Aorta (tissue), 5 donors: ENCODE data around the gene TGM5. TPM values are rescaled to one million over a fixed set of nuclear protein-coding genes. Genes with fewer than 3 reads are reported as not detected.

Experiments used
- ATAC-seq: fragments of 200-7000 bp; cut with Tn5 transposase; one replicate; pipeline ENCODE4 v1.9.1; 2022; ENCODE audit warnings: moderate library complexity; ENCODE audit not compliant: low FRiP score
- DNase-seq, 2 donors: peaks; one replicate each; pipeline ENCODE4 v3.0.0-alpha.2; 2020
- H3K27ac ChIP-seq, 2 donors: one replicate each; pipeline ENCODE4 v1.5.1; 2013; ENCODE audit warnings: low read length in 2 of 2, mild to moderate bottlenecking in 2 of 2, moderate library complexity in 2 of 2, control low read depth in 1 of 2, inconsistent platforms in 1 of 2, low read depth in 1 of 2
- H3K27me3 ChIP-seq, 2 donors: one replicate each; pipeline ENCODE4 v1.6.1; 2013; ENCODE audit warnings: control low read depth in 1 of 2, low read length in 1 of 2, mild to moderate bottlenecking in 1 of 2, moderate library complexity in 1 of 2; ENCODE audit not compliant: insufficient read depth in 2 of 2, control insufficient read depth in 1 of 2
- H3K36me3 ChIP-seq, 2 donors: one replicate each; pipeline ENCODE4 v1.6.1; 2013; ENCODE audit warnings: control low read depth in 1 of 2, low read length in 1 of 2, mild to moderate bottlenecking in 1 of 2; ENCODE audit not compliant: insufficient read depth in 2 of 2, control insufficient read depth in 1 of 2
- H3K4me1 ChIP-seq, 2 donors: one replicate each; pipeline ENCODE4 v1.6.1; 2013; ENCODE audit warnings: low read length in 2 of 2, control low read depth in 1 of 2, mild to moderate bottlenecking in 1 of 2, moderate library complexity in 1 of 2; ENCODE audit not compliant: insufficient read depth in 2 of 2, control insufficient read depth in 1 of 2
- H3K4me3 ChIP-seq, 2 donors: one replicate each; pipeline ENCODE4 v1.5.1; 2013; ENCODE audit warnings: low read length in 2 of 2, control low read depth in 1 of 2, mild to moderate bottlenecking in 1 of 2
- H3K9me3 ChIP-seq: one replicate; pipeline ENCODE4 v1.6.1; 2013; ENCODE audit warnings: mild to moderate bottlenecking, low read length; ENCODE audit not compliant: control insufficient read depth
- WGBS, 2 donors: extraction: QIAGEN DNeasy Blood & Tissue Kit; methylation state at CpG; one replicate each; pipeline ENCODE4 v1.1.7; 2013; 5-methylcytosine and 5-hydroxymethylcytosine counted together
- intact Hi-C, 2 donors: fragments of 100-400 bp; cut with DNase I; formaldehyde crosslinking; loops; one replicate each; pipeline versions ENCODE4 v1.14.2 to v1.15.0; 2022
- polyA plus RNA-seq, 2 donors: library from polyadenylated mRNA; stranded (reverse); fragments of 200-250 nt; gene quantifications; one replicate each; pipeline ENCODE4 v1.2.3, GENCODE V29; 2013
- total RNA-seq, 2 donors: library from RNA; stranded (reverse); fragmentation: NEBNext Ultra II Directional; extraction: Animal tissue kit (Norgen Biotek cat#: 25700); gene quantifications; one replicate each; pipeline ENCODE4 v1.2.1, GENCODE V29; 2021
- donor health status: healthy with polysubstance abuse.
- donor health status: Bipolar disorder and iron deficiency.
- donor health status: DM: no; HTN: no; CAD: no.
- donor health status: DM: no; HTN: no; CAD: no.
- donor health status: DM: yes; HTN: yes; CAD: no.

TGM5 gene
- total and polyA plus RNA-seq, 4 donors: 0.84 TPM; not detected in 3

- Histone ChIP-seq H3K4me1 (no peaks in the 10 kb centered on the region), H3K9me3 (no peaks in the 10 kb centered on the region), H3K27ac (no peak overlapping the region), H3K4me3 (no peak overlapping the region), H3K27me3 (no peaks in the 10 kb centered on the region), H3K36me3 (no peaks in the 10 kb centered on the region)
- intact Hi-C loops: no loop called here
- DNase-seq (no peak), ATAC-seq (no peak)
- 69 to 70% methylated on average over 6 of the region's 6 CpGs for WGBS, 2 donors
Observed at GRCh38 chr15:43270676-43271306, 4.1 kb upstream of the TGM5 start.

- WGBS, 2 donors: 81 to 83% methylated on average over 5 of the region's 5 CpGs
- no peak for DNase-seq
- no peak for ATAC-seq
- H3K27ac ChIP-seq: no peak overlapping the region
- H3K27me3 ChIP-seq: no peaks in the 10 kb centered on the region
- intact Hi-C loops: no loop called here
- H3K36me3 ChIP-seq: no peaks in the 10 kb centered on the region
- H3K9me3 ChIP-seq: no peaks in the 10 kb centered on the region
- H3K4me3 ChIP-seq: no peak overlapping the region
- H3K4me1 ChIP-seq: no peaks in the 10 kb centered on the region
Observed at GRCh38 chr15:43270113-43270665, 3.5 kb upstream of the TGM5 start.

- no peak for DNase-seq
- H3K27me3 ChIP-seq: no peaks in the 10 kb centered on the region
- intact Hi-C loops: no loop called here
- no peak overlapping the region for H3K4me3 ChIP-seq
- no peaks in the 10 kb centered on the region for H3K36me3 ChIP-seq
- H3K4me1 ChIP-seq: no peaks in the 10 kb centered on the region
- no peaks in the 10 kb centered on the region for H3K9me3 ChIP-seq
- WGBS, 2 donors: 49 to 52% methylated on average over 11 of the region's 11 CpGs
- H3K27ac ChIP-seq: no peak overlapping the region
- no peak for ATAC-seq
Observed at GRCh38 chr15:43268111-43269105, 1.7 kb upstream of the TGM5 start.

GRCh38 chr15:43267439-43267838 is 711 bp upstream of the TGM5 start:
- 58 to 98% methylated on average over 2 of the region's 2 CpGs for WGBS, 2 donors

GRCh38 chr15:43266386-43266785 is 342 bp downstream of the TGM5 start:
- DNase-seq (no peak), ATAC-seq (no peak)
- Histone ChIP-seq H3K27ac (no peak overlapping the region), H3K9me3 (no peaks in the 10 kb centered on the region), H3K4me1 (no peaks in the 10 kb centered on the region), H3K4me3 (no peak overlapping the region), H3K36me3 (no peaks in the 10 kb centered on the region), H3K27me3 (no peaks in the 10 kb centered on the region)
- 87 to 97% methylated on average over 2 of the region's 2 CpGs for WGBS, 2 donors
- intact Hi-C loops: no loop called here

More at GRCh38 chr15:43267439-43267838, 711 bp upstream of the TGM5 start:
- no peaks in the 10 kb centered on the region for H3K27me3 ChIP-seq
- H3K9me3 ChIP-seq: no peaks in the 10 kb centered on the region
- intact Hi-C loops: no loop called here
- no peak overlapping the region for H3K27ac ChIP-seq
- no peak overlapping the region for H3K4me3 ChIP-seq
- no peaks in the 10 kb centered on the region for H3K4me1 ChIP-seq
- DNase-seq (no peak), ATAC-seq (no peak)
- no peaks in the 10 kb centered on the region for H3K36me3 ChIP-seq

GRCh38 chr15:43260011-43260615 is 6.6 kb downstream of the TGM5 start:
- intact Hi-C loops: no loop called here
- H3K36me3 ChIP-seq: no peaks in the 10 kb centered on the region
- no peak for DNase-seq
- H3K4me1 ChIP-seq: no peaks in the 10 kb centered on the region
- no peak overlapping the region for H3K27ac ChIP-seq
- H3K27me3 ChIP-seq: no peaks in the 10 kb centered on the region
- H3K4me3 ChIP-seq: no peak overlapping the region
- no peaks in the 10 kb centered on the region for H3K9me3 ChIP-seq
- no peak for ATAC-seq
- WGBS, 2 donors: 90 to 92% methylated on average over 19 of the region's 19 CpGs

GRCh38 chr15:43258781-43259180 is 7.9 kb downstream of the TGM5 start:
- DNase-seq: no peak
- Histone ChIP-seq H3K9me3 (no peaks in the 10 kb centered on the region), H3K4me1 (no peaks in the 10 kb centered on the region), H3K27me3 (no peaks in the 10 kb centered on the region), H3K4me3 (no peak overlapping the region), H3K27ac (no peak overlapping the region), H3K36me3 (no peaks in the 10 kb centered on the region)
- WGBS, 2 donors: 90 to 96% methylated on average over 8 of the region's 8 CpGs
- intact Hi-C loops: no loop called here
- ATAC-seq: no peak

- DNase-seq: no peak
- no peaks in the 10 kb centered on the region for H3K4me1 ChIP-seq
- intact Hi-C loops: no loop called here
- H3K4me3 ChIP-seq: no peak overlapping the region
- no peak overlapping the region for H3K27ac ChIP-seq
- H3K36me3 ChIP-seq: no peaks in the 10 kb centered on the region
- WGBS, 2 donors: 86 to 93% methylated on average over 7 of the region's 7 CpGs
- no peaks in the 10 kb centered on the region for H3K9me3 ChIP-seq
- ATAC-seq: no peak
- no peaks in the 10 kb centered on the region for H3K27me3 ChIP-seq
Observed at GRCh38 chr15:43256341-43256740, 10.4 kb downstream of the TGM5 start.
